Activated T-cell treated with anti-CD3 and anti-CD28 coated beads, Interleukin-2, amount 50 U/mL, for 1 hour (primary cell): ENCODE results near the gene BICRAL.
"Not testable (repeated sequence)": the region's sequence is repeated elsewhere in the genome, so short reads cannot be mapped to it uniquely, and the experiment has no call there.

Source experiments
- DNase-seq: peaks from one replicate; pipeline ENCODE4 v3.0.0-alpha.2; 2020

Gene BICRAL

DNA sequence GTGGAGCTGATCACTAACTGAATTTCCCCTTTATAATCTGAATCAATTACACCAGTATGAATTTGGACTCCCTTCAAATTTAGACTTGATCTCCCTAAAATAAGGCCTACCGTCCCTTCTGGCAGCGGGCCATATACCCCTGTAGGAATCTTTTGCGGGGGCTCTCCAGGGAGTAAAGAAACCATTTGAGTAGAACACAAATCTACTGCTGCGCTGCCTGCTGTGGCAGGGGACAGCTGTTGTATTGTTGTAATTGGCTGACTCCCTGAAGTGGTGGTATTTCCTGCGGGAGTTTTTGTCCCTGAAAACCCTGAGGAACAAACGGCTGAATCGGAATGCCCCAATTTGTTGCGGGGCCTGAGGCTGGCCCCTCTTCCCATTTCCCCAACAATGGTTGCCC is 118.0 kb downstream of the BICRAL start:
- no peak for DNase-seq

DNA sequence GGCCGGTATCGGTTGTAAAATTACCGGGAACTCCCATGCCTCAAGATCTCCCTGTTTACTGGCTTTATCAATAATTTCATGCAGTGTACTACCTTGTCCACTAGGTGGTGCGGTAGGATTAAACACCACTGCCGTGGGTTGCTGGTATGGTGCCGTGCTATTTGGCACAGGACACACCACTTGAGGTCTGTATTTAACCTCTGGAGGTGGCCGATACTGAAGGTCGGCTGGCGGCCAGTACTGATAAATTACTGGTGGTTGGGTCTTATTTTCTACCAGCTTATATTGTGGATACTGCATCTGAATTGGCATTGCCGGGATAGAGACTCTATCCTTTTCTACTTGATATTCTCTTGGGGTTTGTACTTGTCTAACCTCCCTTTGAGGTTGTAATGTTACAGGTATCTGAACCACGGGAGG is 119.7 kb downstream of the BICRAL start:
- DNase-seq: peak; percentile 62

DNA sequence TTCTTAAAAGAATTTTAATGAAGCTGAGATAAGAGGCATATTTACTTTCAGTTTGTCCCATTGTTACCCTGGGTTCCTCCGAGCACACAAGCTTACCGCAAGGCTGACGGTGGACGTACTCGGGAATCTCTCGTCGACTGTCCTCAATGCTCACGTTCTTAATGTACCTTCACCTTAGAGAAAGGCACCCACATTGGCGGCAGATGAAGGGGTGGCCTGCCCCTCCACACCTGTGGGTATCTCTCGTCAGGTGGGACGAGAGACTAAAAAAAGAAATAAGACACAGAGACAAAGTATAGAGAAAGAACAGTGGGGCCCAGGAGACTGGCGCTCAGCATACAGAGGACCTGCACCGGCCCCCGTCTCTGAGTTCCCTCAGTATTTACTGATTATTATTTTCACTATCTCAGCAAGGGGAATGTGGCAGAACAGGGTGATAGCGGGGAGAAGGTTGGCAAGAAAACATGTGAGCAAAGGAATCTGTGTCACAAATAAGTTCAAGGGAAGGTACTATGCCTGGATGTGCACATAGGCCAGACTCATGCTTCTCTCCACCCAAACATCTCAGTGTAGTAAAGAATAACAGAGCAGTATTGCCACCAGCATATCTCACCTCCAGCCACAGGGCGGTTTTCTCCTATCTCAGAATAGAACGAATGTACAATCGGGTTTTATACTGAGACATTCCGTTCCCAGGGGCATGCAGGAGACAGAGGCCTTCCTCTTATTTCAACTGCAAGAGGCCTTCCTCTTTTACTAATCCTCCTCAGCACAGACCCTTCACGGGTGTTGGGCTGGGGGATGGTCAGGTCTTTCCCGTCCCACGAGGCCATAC is 120.8 kb downstream of the BICRAL start:
- DNase-seq: not testable (repeated sequence)

DNA sequence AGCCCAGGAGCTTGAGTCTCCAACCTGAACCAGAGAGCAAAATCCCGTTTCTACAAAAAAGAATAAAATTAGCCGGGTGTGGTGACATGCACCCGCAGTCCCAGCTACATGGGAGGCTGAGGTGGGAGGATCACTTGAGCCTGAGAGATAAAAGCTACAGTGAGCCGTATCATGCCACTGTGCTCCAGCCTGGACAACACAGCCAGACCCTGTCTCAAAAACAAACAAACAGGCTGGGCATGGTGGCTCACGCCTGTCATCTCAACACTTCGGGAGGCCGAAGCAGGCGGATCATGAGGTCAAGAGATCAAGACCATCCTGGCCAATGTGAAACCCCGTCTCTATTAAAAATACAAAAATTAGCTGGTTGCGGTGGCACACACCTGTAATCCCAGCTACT is 122.6 kb downstream of the BICRAL start:
- DNase-seq: no peak

DNA sequence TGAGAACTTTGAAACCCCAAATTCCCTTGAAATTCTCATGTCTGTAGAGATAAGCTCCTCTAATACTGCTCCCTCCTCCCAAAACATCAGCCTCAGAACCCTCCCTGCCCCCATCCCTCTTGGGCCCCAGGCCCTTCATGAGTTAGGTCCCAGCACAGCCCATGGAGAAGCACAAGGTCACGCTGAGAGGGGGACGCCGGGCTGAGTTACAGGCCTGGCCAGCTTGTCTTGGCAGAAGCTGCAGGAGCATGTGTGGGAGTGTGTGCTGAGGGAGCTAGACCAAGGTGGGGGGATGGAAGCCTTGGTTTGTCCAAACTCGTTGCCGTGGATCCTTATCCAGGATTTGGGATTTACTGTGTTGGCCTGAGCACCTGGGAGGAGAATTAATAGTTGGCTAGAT is 125.5 kb downstream of the BICRAL start:
- no peak for DNase-seq

DNA sequence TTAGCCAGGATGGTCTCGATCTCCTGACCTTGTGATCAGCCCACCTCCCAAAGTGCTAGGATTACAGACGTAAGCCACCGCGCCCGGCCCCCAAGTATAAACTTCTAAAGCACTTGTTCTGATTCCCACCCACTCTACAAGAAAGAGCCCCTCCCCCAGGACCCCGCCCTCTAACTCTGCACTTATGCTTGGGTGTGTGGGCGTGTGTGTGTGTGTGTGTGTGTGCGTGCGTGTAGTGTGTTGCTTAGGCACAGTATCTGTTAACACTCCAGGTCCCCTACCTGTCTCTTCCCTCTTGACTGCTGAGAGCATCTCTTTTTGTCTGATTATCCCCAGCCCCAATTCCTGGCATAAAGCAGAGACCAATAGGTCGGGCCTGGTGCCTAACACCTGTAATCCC is 128.0 kb downstream of the BICRAL start:
- no peak for DNase-seq

DNA sequence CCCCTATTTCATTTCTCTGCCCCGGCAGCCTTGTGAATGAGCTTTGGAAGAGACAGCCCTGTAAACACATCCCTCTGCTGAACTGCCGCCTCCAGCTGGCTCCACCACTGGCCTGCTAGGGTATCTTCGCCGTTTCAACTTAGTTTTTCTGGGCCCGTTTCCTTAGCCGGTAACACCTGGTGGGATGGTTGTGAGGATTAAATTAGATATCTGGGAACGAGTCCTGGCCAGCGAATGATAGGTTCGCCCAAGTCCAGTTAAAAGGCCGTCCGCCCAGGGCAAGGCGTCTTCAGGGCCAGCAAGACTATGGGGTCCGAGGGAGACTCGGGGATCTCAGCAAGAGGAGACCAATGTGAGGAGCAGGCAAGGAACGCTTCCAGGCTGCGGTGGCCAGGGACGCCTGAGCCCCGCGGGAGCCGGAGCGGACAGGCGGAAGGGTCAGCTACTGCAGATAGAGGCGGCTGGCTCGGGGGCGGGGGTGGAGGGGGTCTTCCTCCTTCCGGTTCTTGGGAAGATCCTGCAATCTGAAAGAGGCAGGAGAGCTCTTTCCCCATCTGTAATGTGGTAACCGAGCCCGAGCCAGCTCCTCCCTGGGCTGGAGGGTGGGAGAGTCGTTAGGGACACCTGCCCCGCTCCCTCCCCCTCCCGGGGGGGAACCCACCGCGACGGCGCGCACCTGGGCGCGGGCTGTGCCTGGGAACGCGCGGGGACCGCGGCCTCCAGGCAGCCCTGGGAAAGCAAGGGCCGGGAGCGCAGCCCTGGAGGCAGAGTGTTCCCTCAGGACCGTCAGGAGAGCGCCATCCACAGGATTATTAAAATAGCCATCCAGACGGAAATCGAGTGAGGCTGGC is 129.5 kb downstream of the BICRAL start:
- no peak for DNase-seq

DNA sequence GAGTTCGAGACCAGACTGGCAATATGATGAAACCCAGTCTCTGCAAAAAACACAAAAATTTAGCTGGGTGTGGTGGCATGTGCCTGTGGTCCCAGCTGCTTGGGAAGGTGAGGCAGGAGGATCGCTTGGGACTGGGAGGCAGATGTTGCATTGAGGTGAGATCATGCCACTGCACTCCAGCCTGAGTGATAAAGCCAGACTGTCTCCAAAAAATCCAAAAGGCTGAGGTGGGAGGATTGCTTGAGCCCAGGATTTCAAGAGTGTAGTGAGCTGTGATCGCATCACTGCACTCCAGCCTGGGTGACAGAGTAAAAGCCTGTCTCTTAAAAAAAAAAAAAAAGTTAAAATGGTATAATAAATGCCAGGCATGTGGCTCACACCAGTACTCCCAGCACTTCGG is 132.7 kb downstream of the BICRAL start:
- no peak for DNase-seq

DNA sequence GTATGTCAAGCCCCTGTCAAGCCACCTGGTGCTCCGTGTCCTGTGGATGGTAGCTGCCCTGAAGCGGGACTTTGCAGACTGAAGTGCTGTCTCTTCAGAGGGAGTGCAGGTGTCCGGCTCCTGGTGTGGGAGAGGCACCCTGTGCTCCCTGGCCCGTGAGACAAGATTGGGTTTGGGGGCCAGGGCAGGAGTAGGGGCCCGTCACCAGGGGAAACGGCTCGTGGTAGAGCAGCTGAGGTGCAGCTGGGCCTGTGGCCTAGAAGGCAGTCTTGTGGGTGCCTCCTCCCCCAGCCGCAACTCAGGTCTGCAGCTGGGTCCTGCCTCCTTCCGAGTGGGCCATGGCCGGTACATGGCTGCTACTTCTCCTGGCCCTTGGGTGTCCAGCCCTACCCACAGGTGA is 133.9 kb downstream of the BICRAL start, which contains the start of gene PTCRA:
Gene PTCRA (plus strand): TSS at position 322 of the 400 bp plus-strand sequence. CDS start 17 bp downstream, at position 339.
- no peak for DNase-seq

DNA sequence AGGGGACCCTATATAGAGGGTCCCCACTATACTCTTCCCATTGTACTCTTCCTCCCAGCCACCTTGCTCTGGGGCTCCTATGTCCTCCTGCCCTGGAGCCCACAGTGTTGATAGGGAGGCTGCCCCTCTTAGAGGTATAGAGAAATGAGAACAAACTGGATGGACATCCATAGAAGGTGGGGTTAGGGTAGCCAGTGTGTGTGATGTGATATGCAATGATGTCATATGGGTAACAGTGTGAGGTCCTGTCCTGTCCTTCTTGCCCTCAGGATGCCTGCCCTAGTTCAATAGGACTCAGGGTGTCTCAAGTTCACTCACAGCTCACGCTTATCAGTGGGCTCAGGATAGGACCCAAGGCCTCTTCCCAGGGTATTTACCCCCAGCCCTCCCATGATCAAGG is 134.4 kb downstream of the BICRAL start:
- DNase-seq: no peak
